A549 (cell line): Measurements from ENCODE around the gene PDXP. TPM values are rescaled to one million over a fixed set of nuclear protein-coding genes. Genes with fewer than 3 reads are reported as not detected.

Experiments
- ATAC-seq, 2 experiments: fragments of 200-7000 bp in 1 of 2; fragments of >200 bp in 1 of 2; cut with Nextera tagmentation in 1 of 2; cut with Tn5 transposase in 1 of 2; 3 replicates each; pipeline versions ENCODE4 v1.8.0 to v1.9.1; 2018 to 2020; ENCODE audit warnings: mild to moderate bottlenecking in 1 of 2, moderate library complexity in 1 of 2
- CTCF ChIA-PET: fragments of 300-600 bp; sonication (Branson Sonifier 250); formaldehyde crosslinking; extraction: SDS; loops from one replicate; lab custom pipeline; 2021; ENCODE audit warnings: antibody characterized with exemption, inconsistent platforms; lab: Yijun Ruan, JAX
- POLR2A ChIA-PET: fragments of 350-600 bp; formaldehyde crosslinking; extraction: SDS; loops from one replicate; lab custom pipeline; 2021; ENCODE audit warnings: antibody characterized with exemption, inconsistent platforms; lab: Yijun Ruan, JAX
- DNase-seq, 2 experiments: peaks; one replicate each; pipeline versions ENCODE4 v3.0.0 to v3.0.0-alpha.2; 2011 to 2016; ENCODE audit warnings: low read depth in 1 of 2, low spot score in 1 of 2
- FAIRE-seq: peaks from 2 replicates; lab custom pipeline; 2011; peaks lifted over from hg19 to GRCh38; lab: Jason Lieb, UNC
- H3K27ac ChIP-seq, 2 experiments: fragments of >200 bp; sonication (Bioruptor Twin); formaldehyde crosslinking; 3 replicates each; pipeline ENCODE4 v1.5.1; 2016 to 2017
- H3K4me1 ChIP-seq: fragments of >200 bp; sonication (Bioruptor Twin); formaldehyde crosslinking; 3 replicates; pipeline ENCODE4 v1.6.1; 2016
- H3K4me2 ChIP-seq: fragments of >200 bp; sonication (Bioruptor Twin); formaldehyde crosslinking; 3 replicates; pipeline ENCODE4 v1.6.1; 2016
- H3K4me3 ChIP-seq: fragments of >200 bp; sonication (Bioruptor Twin); formaldehyde crosslinking; 3 replicates; pipeline ENCODE4 v1.5.1; 2016
- H3K9me3 ChIP-seq: fragments of >200 bp; sonication (Bioruptor Twin); formaldehyde crosslinking; 3 replicates; pipeline ENCODE4 v1.6.1; 2016
- ATOH8 ChIP-seq: fragments of 250-450 bp; sonication (Bioruptor Pico); IDR thresholded peaks from 2 replicates; pipeline ENCODE4 v1.5.0; 2020; ENCODE audit warnings: low read depth, mild to moderate bottlenecking, moderate library complexity
- BCL3 ChIP-seq: fragments of >200 bp; sonication (Bioruptor Twin); formaldehyde crosslinking; IDR thresholded peaks from 3 replicates; pipeline ENCODE4 v1.6.1; 2016
- BHLHE40 ChIP-seq: IDR thresholded peaks from 2 replicates; pipeline ENCODE4 v1.6.1; 2012; ENCODE audit warnings: low read depth, low read length, inconsistent platforms
- CBX8 ChIP-seq: fragments of 200-600 bp; sonication (generic); IDR thresholded peaks from 2 replicates; pipeline ENCODE4 v1.6.1; 2016
- CHD2 ChIP-seq: fragments of 150-350 bp; IDR thresholded peaks from 2 replicates; pipeline ENCODE4 v1.6.1; 2014; ENCODE audit warnings: low read length; ENCODE audit not compliant: partially characterized antibody
- CHD4 ChIP-seq: fragments of 200-600 bp; sonication (generic); IDR thresholded peaks from 2 replicates; pipeline ENCODE4 v1.6.1; 2016; ENCODE audit warnings: antibody characterized with exemption, mild to moderate bottlenecking, borderline replicate concordance
- ESRRA ChIP-seq: fragments of 150-350 bp; IDR thresholded peaks from 2 replicates; pipeline ENCODE4 v1.6.1; 2014; ENCODE audit warnings: mild to moderate bottlenecking, low read length, borderline replicate concordance
- HEYL ChIP-seq: fragments of 250-450 bp; sonication (Bioruptor Pico); IDR thresholded peaks from 2 replicates; pipeline ENCODE4 v1.8.0; 2021; ENCODE audit warnings: mild to moderate bottlenecking, moderate library complexity
- HMGXB4 ChIP-seq: fragments of 250-450 bp; sonication (Bioruptor Pico); IDR thresholded peaks from 2 replicates; pipeline ENCODE4 v1.5.0; 2021; ENCODE audit warnings: mild to moderate bottlenecking, moderate library complexity, borderline replicate concordance
- HOXA7 ChIP-seq: fragments of 250-450 bp; sonication (Bioruptor Pico); IDR thresholded peaks from 2 replicates; pipeline ENCODE4 v1.5.0; 2020; ENCODE audit warnings: mild to moderate bottlenecking, moderate library complexity
- HOXB13 ChIP-seq: fragments of 250-450 bp; sonication (Bioruptor Pico); IDR thresholded peaks from 2 replicates; pipeline ENCODE4 v1.5.0; 2020; ENCODE audit warnings: low read depth, mild to moderate bottlenecking, moderate library complexity
- JUNB ChIP-seq: fragments of >200 bp; sonication (Bioruptor Twin); formaldehyde crosslinking; IDR thresholded peaks from 2 replicates; pipeline ENCODE4 v1.6.1; 2016
- KDM1A ChIP-seq: fragments of 200-600 bp; sonication (generic); IDR thresholded peaks from 2 replicates; pipeline ENCODE4 v1.6.1; 2016; ENCODE audit warnings: low read depth, mild to moderate bottlenecking
- MAFK ChIP-seq: fragments of 450-650 bp; IDR thresholded peaks from 2 replicates; pipeline ENCODE4 v1.6.1; 2014; ENCODE audit not compliant: partially characterized antibody
- NFE2L2 ChIP-seq: fragments of 150-350 bp; conservative IDR thresholded peaks from 2 replicates; pipeline ENCODE4 v1.6.1; 2014; ENCODE audit warnings: low read length
- NPAS2 ChIP-seq: fragments of 250-450 bp; sonication (Bioruptor Pico); IDR thresholded peaks from 2 replicates; pipeline ENCODE4 v1.8.0; 2022; ENCODE audit warnings: mild to moderate bottlenecking, moderate library complexity, borderline replicate concordance
- PHF8 ChIP-seq: fragments of 200-600 bp; sonication (generic); IDR thresholded peaks from 2 replicates; pipeline ENCODE4 v1.6.1; 2016; ENCODE audit warnings: low read depth, mild to moderate bottlenecking, antibody characterized with exemption, moderate library complexity, borderline replicate concordance
- RAD21 ChIP-seq, 2 experiments: fragments of >200 bp in 1 of 2; sonication (Bioruptor Twin) in 1 of 2; formaldehyde crosslinking in 1 of 2; IDR thresholded peaks in 1 of 2; conservative IDR thresholded peaks in 1 of 2; 2 replicates in 1 of 2; 3 replicates in 1 of 2; pipeline ENCODE4 v1.6.1; 2012 to 2018; ENCODE audit warnings: inconsistent platforms in 1 of 2
- RCOR1 ChIP-seq: fragments of 150-350 bp; IDR thresholded peaks from 2 replicates; pipeline ENCODE4 v1.6.1; 2014; ENCODE audit warnings: antibody characterized with exemption, low read length, low read depth
- REST ChIP-seq: fragments of 200-600 bp; sonication (generic); IDR thresholded peaks from 2 replicates; pipeline ENCODE4 v1.6.1; 2016; ENCODE audit warnings: antibody characterized with exemption, mild to moderate bottlenecking, moderate library complexity
- TFCP2L1 ChIP-seq: fragments of 250-450 bp; sonication (Bioruptor Pico); IDR thresholded peaks from 2 replicates; pipeline ENCODE4 v1.5.0; 2021; ENCODE audit warnings: mild to moderate bottlenecking
- TP53 ChIP-seq: fragments of 250-450 bp; sonication (Bioruptor Pico); IDR thresholded peaks from 2 replicates; pipeline ENCODE4 v1.5.0; 2021; ENCODE audit warnings: mild to moderate bottlenecking, moderate library complexity
- ZC3H11A ChIP-seq: fragments of 450-650 bp; IDR thresholded peaks from 2 replicates; pipeline ENCODE4 v1.6.1; 2014; ENCODE audit warnings: antibody characterized with exemption, mild to moderate bottlenecking
- ZNF302 ChIP-seq: fragments of 250-450 bp; sonication (Bioruptor Pico); IDR thresholded peaks from 2 replicates; pipeline ENCODE4 v1.9.0; 2021; ENCODE audit warnings: inconsistent platforms, mild to moderate bottlenecking, moderate library complexity
- ZSCAN20 ChIP-seq: fragments of 250-450 bp; sonication (Bioruptor Pico); IDR thresholded peaks from 2 replicates; pipeline ENCODE4 v1.8.0; 2022; ENCODE audit warnings: mild to moderate bottlenecking, moderate library complexity
- WGBS: methylation state at CpG from one replicate; pipeline ENCODE4 v1.1.6; 2017; ENCODE audit errors: missing lambda C conversion rate; 5-methylcytosine and 5-hydroxymethylcytosine counted together
- polyA plus RNA-seq, 4 experiments: library from polyadenylated mRNA; depleted of rRNA in 3 of 4; stranded (reverse); fragments of >200 nt; fragmentation: RNase III in 1 of 4; extraction: RNeasy Plus Mini Kit Qiagen cat#74134 plus additional on column Dnase treatment in 1 of 4; gene quantifications; 2 replicates in 3 of 4; 3 replicates in 1 of 4; pipeline ENCODE4 v1.2.3, GENCODE V29; 2011 to 2017
- TF ChIP-seq, protein P1 (sequence below): IDR thresholded peaks from 2 replicates; pipeline ENCODE4 v1.6.1; 2012
- TF ChIP-seq, protein P2 (sequence below): IDR thresholded peaks from 2 replicates; pipeline ENCODE4 v1.6.1; 2012
- TF ChIP-seq, protein P3 (sequence below): fragments of 150-350 bp; IDR thresholded peaks from 2 replicates; pipeline ENCODE4 v1.6.1; 2014; ENCODE audit warnings: low read depth, mild to moderate bottlenecking, low read length

PDXP gene
- polyA plus RNA-seq, 2 of the 4 experiments (the other 2 are of a cell fraction): 11.5 to 13.1 TPM

- H3K4me3 ChIP-seq: no peak overlapping the region
- TF ChIP-seq PHF8 (no peak), ZC3H11A (no peak), KDM1A (no peak), RCOR1 (no peak), MAFK (no peak), HEYL (CRISPR knock-in tag) (no peak), NFE2L2 (no peak), HOXB13 (CRISPR knock-in tag) (no peak), HMGXB4 (CRISPR knock-in tag) (no peak), TP53 (CRISPR knock-in tag) (no peak), CHD2 (no peak), JUNB (no peak)
- TF ChIP-seq, protein P1, sequence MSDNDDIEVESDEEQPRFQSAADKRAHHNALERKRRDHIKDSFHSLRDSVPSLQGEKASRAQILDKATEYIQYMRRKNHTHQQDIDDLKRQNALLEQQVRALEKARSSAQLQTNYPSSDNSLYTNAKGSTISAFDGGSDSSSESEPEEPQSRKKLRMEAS: no peak
- TF ChIP-seq, all 56 proteins: peak for 0
- ChIA-PET CTCF (interaction anchor here (1.2 to 8.3 kb wide), 3 partner anchors 12 to 26 kb away, joined by 3 to 67 read pairs (median 4); no protein-coding TSS in a partner anchor), POLR2A (no interaction called here)
- no peak for ATAC-seq
- Histone ChIP-seq H3K27ac (no peak overlapping the region), H3K4me2 (no peak overlapping the region), H3K4me1 (peaks cover 8% of the 10 kb centered on the region; the same call in 2 of the 3 replicates), H3K9me3 (no peaks in the 10 kb centered on the region)
- 82% methylated on average over 13 of the region's 14 CpGs for WGBS
- no peak for FAIRE-seq
- no peak for DNase-seq
Measured at GRCh38 chr22:37654563-37655251, 3.8 kb upstream of the PDXP start.

- CTCF ChIA-PET: interaction anchor here (1.2 to 8.3 kb wide), 3 partner anchors 12 to 26 kb away, joined by 3 to 67 read pairs (median 4); no protein-coding TSS in a partner anchor
- Histone ChIP-seq H3K4me2 (no peak overlapping the region), H3K4me1 (peaks cover 13% of the 10 kb centered on the region), H3K27ac (no peak overlapping the region), H3K4me3 (no peak overlapping the region), H3K9me3 (no peaks in the 10 kb centered on the region)
- WGBS: 96% methylated on average over 3 of the region's 17 CpGs
- POLR2A ChIA-PET: no interaction called here
- no peak for DNase-seq
- ATAC-seq: no peak
- FAIRE-seq: no peak
- no peak for TF ChIP-seq BHLHE40
- TF ChIP-seq RAD21 (conservative IDR thresholded peaks at IDR 0.05 in 1 of 2, IDR thresholded peaks at IDR 0.05 in 1 of 2): no peak
- no peak for TF ChIP-seq REST
- no peak for TF ChIP-seq KDM1A
- no peak for TF ChIP-seq HOXA7
- TF ChIP-seq, protein P2, sequence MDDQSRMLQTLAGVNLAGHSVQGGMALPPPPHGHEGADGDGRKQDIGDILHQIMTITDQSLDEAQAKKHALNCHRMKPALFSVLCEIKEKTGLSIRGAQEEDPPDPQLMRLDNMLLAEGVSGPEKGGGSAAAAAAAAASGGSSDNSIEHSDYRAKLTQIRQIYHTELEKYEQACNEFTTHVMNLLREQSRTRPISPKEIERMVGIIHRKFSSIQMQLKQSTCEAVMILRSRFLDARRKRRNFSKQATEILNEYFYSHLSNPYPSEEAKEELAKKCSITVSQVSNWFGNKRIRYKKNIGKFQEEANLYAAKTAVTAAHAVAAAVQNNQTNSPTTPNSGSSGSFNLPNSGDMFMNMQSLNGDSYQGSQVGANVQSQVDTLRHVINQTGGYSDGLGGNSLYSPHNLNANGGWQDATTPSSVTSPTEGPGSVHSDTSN: no peak
- no peak for TF ChIP-seq ZSCAN20
- TF ChIP-seq, protein P3, sequence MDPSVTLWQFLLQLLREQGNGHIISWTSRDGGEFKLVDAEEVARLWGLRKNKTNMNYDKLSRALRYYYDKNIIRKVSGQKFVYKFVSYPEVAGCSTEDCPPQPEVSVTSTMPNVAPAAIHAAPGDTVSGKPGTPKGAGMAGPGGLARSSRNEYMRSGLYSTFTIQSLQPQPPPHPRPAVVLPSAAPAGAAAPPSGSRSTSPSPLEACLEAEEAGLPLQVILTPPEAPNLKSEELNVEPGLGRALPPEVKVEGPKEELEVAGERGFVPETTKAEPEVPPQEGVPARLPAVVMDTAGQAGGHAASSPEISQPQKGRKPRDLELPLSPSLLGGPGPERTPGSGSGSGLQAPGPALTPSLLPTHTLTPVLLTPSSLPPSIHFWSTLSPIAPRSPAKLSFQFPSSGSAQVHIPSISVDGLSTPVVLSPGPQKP: no peak
- TF ChIP-seq NFE2L2: no peak
- no peak for TF ChIP-seq ESRRA
- no peak for TF ChIP-seq CHD4
- no peak for TF ChIP-seq ZNF302 (CRISPR knock-in tag)
- no peak for TF ChIP-seq CBX8
- no peak for TF ChIP-seq BCL3
- no peak for TF ChIP-seq ATOH8 (CRISPR knock-in tag)
- no peak for TF ChIP-seq TFCP2L1 (CRISPR knock-in tag)
- no peak for TF ChIP-seq NPAS2 (CRISPR knock-in tag)
Measured at GRCh38 chr22:37655252-37655563, 3.3 kb upstream of the PDXP start.
